AG09319 (cell line): ENCODE data around the gene DUS1L.

Experiments used
- DNase-seq: peaks from one replicate; pipeline ENCODE4 v3.0.0-alpha.2; 2010; ENCODE audit warnings: low read depth; ENCODE audit errors: extremely low read depth
- TF ChIP-seq, protein P1 (sequence below): IDR thresholded peaks from 2 replicates; pipeline ENCODE4 v1.5.1; 2011; ENCODE audit warnings: low read depth, mild to moderate bottlenecking, inconsistent platforms, low read length, moderate library complexity

Gene DUS1L

DNA sequence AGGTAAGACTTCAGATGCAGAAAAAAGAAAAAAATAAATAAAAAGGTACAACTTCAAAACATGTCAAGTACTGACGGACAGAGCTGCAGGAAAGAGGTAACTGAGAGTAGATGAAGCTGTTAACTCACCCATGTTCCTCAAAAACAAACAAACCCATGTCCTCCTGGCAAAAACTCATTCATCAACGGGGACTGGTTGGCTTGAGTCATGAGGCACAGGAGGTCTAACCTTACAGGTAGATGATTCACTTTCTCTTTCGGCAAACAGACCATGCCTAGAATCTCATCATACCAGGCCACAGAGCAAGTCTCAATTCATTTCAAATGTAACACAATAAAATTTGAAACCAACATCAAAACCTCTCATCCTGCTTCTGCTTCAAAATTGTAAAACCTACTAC is 44.7 kb upstream of the DUS1L start:
- TF ChIP-seq, protein P1, sequence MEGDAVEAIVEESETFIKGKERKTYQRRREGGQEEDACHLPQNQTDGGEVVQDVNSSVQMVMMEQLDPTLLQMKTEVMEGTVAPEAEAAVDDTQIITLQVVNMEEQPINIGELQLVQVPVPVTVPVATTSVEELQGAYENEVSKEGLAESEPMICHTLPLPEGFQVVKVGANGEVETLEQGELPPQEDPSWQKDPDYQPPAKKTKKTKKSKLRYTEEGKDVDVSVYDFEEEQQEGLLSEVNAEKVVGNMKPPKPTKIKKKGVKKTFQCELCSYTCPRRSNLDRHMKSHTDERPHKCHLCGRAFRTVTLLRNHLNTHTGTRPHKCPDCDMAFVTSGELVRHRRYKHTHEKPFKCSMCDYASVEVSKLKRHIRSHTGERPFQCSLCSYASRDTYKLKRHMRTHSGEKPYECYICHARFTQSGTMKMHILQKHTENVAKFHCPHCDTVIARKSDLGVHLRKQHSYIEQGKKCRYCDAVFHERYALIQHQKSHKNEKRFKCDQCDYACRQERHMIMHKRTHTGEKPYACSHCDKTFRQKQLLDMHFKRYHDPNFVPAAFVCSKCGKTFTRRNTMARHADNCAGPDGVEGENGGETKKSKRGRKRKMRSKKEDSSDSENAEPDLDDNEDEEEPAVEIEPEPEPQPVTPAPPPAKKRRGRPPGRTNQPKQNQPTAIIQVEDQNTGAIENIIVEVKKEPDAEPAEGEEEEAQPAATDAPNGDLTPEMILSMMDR = no peak
- DNase-seq = no peak

DNA sequence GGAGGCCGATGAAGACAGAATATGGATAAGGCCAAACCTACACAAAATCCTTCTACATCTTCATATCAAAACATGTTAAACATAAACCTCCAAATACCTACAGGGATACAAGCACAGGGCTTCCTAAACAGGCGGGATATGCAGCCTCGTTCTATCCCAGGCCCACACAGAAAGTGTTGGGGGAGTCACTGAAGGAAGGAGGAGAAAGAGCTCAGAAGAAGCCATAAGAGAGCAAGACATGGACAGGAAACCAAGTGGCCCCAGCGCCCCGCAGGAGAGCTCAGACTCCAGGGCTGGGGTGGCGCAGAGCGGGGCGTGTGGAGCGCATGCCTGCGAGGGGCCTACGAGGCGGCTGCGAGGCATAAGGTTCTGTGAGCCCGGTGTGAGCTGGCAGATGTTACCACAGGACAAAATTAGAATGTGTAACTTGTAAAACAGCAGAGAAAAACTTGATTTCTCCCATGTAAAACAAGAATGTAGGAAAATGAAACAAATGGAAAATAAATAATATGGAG is 43.4 kb upstream of the DUS1L start:
- TF ChIP-seq, protein P1 = no peak
- DNase-seq = no peak

DNA sequence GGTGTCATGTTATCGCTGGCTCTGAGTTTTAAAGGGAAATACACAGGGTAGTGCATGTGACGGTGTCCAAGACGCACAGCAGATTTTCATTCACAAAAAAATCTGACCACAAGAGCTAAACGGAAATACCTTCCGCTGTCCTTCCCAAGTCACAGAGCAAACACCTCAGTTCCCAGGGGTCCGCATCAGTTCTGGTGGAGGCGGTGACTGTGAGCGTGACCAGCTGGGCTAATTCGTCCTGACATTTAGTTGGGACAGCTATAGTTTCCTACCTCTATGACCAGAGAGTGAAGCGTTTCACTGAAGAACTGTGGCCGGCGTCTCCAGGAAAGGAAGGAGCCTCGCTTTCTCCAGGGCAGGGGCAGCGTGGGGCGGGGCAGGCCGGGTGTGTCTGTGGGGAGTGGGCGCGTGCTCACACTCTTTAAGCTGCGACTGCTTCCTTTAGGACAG is 42.9 kb upstream of the DUS1L start:
- no peak for DNase-seq
- TF ChIP-seq, protein P1 = no peak

DNA sequence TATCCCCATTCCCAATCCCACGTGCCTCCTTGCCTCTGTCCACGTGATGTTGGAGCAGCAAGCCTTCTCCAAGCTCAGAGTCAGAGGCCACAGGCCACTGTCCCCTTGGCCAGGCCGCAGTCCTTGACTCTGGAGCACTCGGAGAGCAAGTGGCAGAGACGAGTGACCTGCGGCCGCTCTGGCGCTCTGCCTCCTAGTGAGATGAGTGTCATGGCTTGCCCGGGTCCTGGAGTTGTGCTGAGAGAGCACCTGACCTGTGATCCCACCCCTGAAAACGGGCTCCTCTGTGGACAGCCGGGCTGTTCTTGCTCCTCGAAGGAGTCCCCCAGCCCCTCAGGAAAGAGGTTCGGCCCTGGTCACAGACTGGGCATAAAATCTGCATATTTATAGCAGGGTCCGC is 42.4 kb upstream of the DUS1L start:
- no peak for DNase-seq
- TF ChIP-seq, protein P1 = no peak

DNA sequence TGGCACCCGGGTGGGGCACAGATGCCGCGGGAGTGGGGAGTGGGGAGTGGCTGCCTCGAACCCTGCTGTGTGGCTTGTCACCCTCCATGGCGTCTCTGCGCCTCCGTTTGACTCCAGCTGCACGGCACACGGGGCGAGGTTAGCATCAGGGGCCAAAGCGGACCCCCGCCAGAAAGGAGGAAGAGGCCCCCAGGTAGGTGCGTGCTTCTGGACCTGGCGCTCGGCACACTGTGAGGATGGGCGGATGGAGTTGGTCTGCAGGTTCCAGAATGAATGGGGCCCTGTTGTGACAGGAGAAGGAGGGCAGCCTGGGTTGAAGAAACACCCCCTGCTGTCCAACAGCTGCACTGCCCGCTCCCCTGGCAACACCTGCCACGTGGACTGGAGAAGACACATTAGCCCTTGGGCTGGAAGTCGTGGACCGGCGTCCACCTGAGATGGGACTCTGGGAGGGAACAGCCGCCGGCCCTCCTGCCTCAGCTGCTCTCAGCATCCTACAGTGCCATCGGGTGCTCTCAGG is 41.8 kb upstream of the DUS1L start:
- no peak for DNase-seq
- TF ChIP-seq, protein P1 = peak; percentile 11

DNA sequence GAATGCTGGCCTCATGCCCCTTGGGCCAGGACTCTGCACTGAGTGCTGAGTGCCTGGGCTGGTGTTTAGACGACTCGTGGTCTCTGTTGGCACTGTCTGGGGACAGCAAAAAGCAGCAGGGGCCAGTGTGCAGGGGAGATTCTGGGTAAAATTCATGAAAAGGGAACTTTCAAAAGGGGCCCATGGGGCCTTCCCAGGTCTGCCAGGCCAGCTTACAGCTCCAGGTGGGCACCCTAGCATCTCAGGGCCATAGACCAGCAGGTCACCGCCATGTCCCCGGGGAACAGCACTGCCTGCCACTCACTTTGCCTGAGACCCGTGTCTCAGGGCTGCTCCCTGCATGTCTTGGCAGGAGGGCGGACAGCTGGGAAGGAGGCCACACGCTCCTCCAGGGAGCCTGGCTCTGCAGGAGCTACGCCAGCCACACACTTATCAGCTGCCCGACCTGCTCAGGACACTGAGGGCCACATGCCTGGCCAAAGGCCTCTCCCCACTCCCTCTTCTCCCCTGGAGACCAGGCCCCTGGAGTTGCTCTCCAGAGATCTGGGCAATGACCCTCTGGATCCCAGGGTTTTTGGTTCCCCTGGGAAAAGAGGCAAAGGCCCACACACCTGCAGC is 41.2 kb upstream of the DUS1L start:
- TF ChIP-seq, protein P1 = no peak

DNA sequence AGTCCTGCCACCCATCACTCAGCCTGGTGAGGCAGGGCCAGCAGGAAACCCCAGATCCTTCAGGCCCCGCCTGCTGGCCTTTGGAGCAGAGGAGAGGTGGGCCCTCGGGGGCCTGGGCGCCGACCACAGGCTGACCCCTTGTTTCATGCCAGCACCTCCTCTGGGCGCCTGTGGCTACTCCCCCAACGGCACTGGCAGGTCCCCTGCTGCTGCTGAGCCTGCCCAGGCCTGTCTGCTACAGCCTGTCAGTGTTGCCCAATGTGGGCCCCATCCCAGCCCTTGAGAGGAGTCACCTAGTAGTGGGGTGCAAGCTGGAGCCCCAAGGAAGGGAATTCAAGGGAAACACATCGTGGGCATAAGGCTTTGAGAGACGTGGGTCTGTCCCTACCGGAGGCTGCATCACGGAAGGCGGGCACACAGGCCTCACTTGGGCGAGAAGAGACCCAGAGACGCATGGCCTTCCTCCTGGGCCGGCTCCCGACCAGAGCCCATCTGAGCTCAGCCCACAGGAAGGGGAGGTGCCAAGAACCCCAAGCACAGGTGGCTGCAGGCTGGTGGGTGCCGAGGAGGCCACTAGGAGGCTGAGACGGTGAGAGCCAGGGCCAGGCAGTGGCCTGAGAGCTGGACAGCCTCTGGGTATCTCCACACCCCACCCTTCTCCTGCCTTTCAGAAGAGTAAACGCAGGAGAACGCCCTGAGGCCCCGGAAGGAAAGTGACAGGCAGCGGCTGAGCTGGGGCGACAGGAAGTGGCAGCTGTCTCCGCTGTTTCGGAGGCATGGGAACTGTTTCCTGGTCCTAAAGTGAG is 40.5 kb upstream of the DUS1L start:
- no peak for DNase-seq
- TF ChIP-seq, protein P1 = peak; percentile 14

More for the DNA sequence above, 41.2 kb upstream of the DUS1L start:
- DNase-seq = no peak
